Measurements from ENCODE around the gene SIDT2. TPM values are rescaled to one million over a fixed set of nuclear protein-coding genes. Genes with fewer than 3 reads are reported as not detected.
A peak's percentile ranks its signal among the peaks of the same experiment; 100 is the strongest.
"Not testable (repeated sequence)": the region's sequence is repeated elsewhere in the genome, so short reads cannot be mapped to it uniquely, and the experiment has no call there.

The SIDT2 gene
- 10 to 100 TPM; 70.9 to 79.1 TPM for total RNA-seq
- long read RNA-seq, partial matches to known transcripts, result 12 of 49 reads
- long read RNA-seq, other reads (novel, unspliced or antisense), result 37 of 49 reads

GRCh38 chr11:117178210-117179034 is at the start of gene SIDT2:
Gene SIDT2, plus strand, starts transcription at chr11:117178743. Its CDS starts 521 bp downstream, at chr11:117179264.
- DNase-seq, result peak; percentile 97 to 98
- peak; percentile 84 for ATAC-seq
- intact Hi-C loops (cut with DNase I, micrococcal nuclease), result no loop called here

GRCh38 chr11:117130396-117130795 is 48.1 kb upstream of the SIDT2 start:
- ATAC-seq, DNase-seq: not testable (repeated sequence)
- intact Hi-C loops (cut with DNase I, micrococcal nuclease), result loop anchor here in 1 of 2 donors (5.0 kb wide), 1 partner anchor 77 kb away; no protein-coding TSS in a partner anchor

GRCh38 chr11:117130879-117131278 is 47.7 kb upstream of the SIDT2 start:
- ATAC-seq (no peak), DNase-seq (no peak)
- intact Hi-C loops (cut with DNase I, micrococcal nuclease), result loop anchor here in 1 of 2 donors (5.0 kb wide), 1 partner anchor 76 kb away; no protein-coding TSS in a partner anchor

- ATAC-seq (no peak), DNase-seq (no peak)
- intact Hi-C loops (cut with DNase I, micrococcal nuclease), result loop anchor here in 1 of 2 donors (5.0 kb wide), 1 partner anchor 73 kb away; no protein-coding TSS in a partner anchor
Measured at GRCh38 chr11:117134431-117134830, 44.1 kb upstream of the SIDT2 start.

GRCh38 chr11:117134979-117135378 is 43.6 kb upstream of the SIDT2 start:
- intact Hi-C loops (cut with DNase I, micrococcal nuclease), result loop anchor here in 1 of 2 donors (5.0 kb wide), 1 partner anchor 72 kb away; no protein-coding TSS in a partner anchor
- not testable (repeated sequence) for DNase-seq, ATAC-seq

GRCh38 chr11:117137223-117138086 is 41.1 kb upstream of the SIDT2 start:
- DNase-seq; intact Hi-C loops (cut with DNase I, micrococcal nuclease): not testable (repeated sequence)
- peak; percentile 55 for ATAC-seq

- intact Hi-C loops (cut with DNase I, micrococcal nuclease), result no loop called here
- ATAC-seq (peak; percentile 56), DNase-seq (peak; percentile 72)
Measured at GRCh38 chr11:117143390-117143789, 35.2 kb upstream of the SIDT2 start.

- peak; percentile 95 for ATAC-seq
- intact Hi-C loops (cut with DNase I, micrococcal nuclease), result no loop called here
- peak; percentile 98 for DNase-seq
Measured at GRCh38 chr11:117143871-117144476, 34.6 kb upstream of the SIDT2 start, which contains the start of gene PAFAH1B2. Gene PAFAH1B2, plus strand, starts transcription at chr11:117144287. Its CDS starts 8,161 bp downstream, at chr11:117152448.

GRCh38 chr11:117144477-117145392 is 33.8 kb upstream of the SIDT2 start:
- ATAC-seq, result peak; percentile 79
- intact Hi-C loops (cut with DNase I, micrococcal nuclease), result no loop called here

GRCh38 chr11:117145393-117145761 is 33.2 kb upstream of the SIDT2 start:
- intact Hi-C loops (cut with DNase I, micrococcal nuclease), result no loop called here
- DNase-seq (peak; percentile 26 to 31), ATAC-seq (no peak)

More at GRCh38 chr11:117144477-117145392, 33.8 kb upstream of the SIDT2 start:
- DNase-seq, result peak; percentile 56 to 70

- DNase-seq, result no peak
- intact Hi-C loops (cut with DNase I, micrococcal nuclease), result no loop called here
- no peak for ATAC-seq
Measured at GRCh38 chr11:117146521-117146920, 32.0 kb upstream of the SIDT2 start.

GRCh38 chr11:117152066-117152465 is 26.5 kb upstream of the SIDT2 start:
- no peak for ATAC-seq
- DNase-seq, result no peak
- intact Hi-C loops (cut with DNase I, micrococcal nuclease), result no loop called here

- intact Hi-C loops (cut with DNase I, micrococcal nuclease), result no loop called here
- DNase-seq (no peak), ATAC-seq (no peak)
Measured at GRCh38 chr11:117154468-117154867, 24.1 kb upstream of the SIDT2 start.

GRCh38 chr11:117157507-117157906 is 21.0 kb upstream of the SIDT2 start:
- no peak for DNase-seq
- no peak for ATAC-seq
- intact Hi-C loops (cut with DNase I, micrococcal nuclease), result no loop called here

- intact Hi-C loops (cut with DNase I, micrococcal nuclease), result no loop called here
- no peak for DNase-seq
- no peak for ATAC-seq
Measured at GRCh38 chr11:117159892-117160291, 18.7 kb upstream of the SIDT2 start.

GRCh38 chr11:117160826-117161225 is 17.7 kb upstream of the SIDT2 start:
- intact Hi-C loops (cut with DNase I, micrococcal nuclease), result no loop called here
- DNase-seq, result no peak
- no peak for ATAC-seq

GRCh38 chr11:117166491-117166890 is 12.1 kb upstream of the SIDT2 start:
- DNase-seq, result no peak
- ATAC-seq, result no peak
- intact Hi-C loops (cut with DNase I, micrococcal nuclease), result no loop called here

GRCh38 chr11:117169736-117170135 is 8.8 kb upstream of the SIDT2 start:
- no peak for DNase-seq
- intact Hi-C loops (cut with DNase I, micrococcal nuclease), result no loop called here
- ATAC-seq, result no peak

Measured in left colon (tissue), 2 donors.